Measurements from ENCODE around the gene PACRG. TPM values are rescaled to one million over a fixed set of nuclear protein-coding genes. Genes with fewer than 3 reads are reported as not detected.

PACRG gene
- polyA plus RNA-seq, 1 of the 3 experiments (the other 2 are of a cell fraction), result 0.56 TPM

GRCh38 chr6:163333038-163333437, 605.3 kb downstream of the PACRG start (continued):
- TF ChIP-seq REST (IDR thresholded peaks at IDR 0.05; ENCODE audit: low read depth, low read length) (no peak), SIN3A (IDR thresholded peaks at IDR 0.05; ENCODE audit: borderline replicate concordance, low read depth, low read length) (no peak), TCF12 (IDR thresholded peaks at IDR 0.05) (no peak), TEAD4 (IDR thresholded peaks at IDR 0.05; ENCODE audit: borderline replicate concordance, insufficient read depth) (no peak), YY1 (IDR thresholded peaks at IDR 0.05; ENCODE audit: low read depth) (no peak), FOSL2 (IDR thresholded peaks at IDR 0.05; ENCODE audit: borderline replicate concordance, low read depth) (no peak), POLR2AphosphoS5 (IDR thresholded peaks at IDR 0.05; ENCODE audit: low read depth, low read length) (no peak), MEF2A (IDR thresholded peaks at IDR 0.05; ENCODE audit: borderline replicate concordance, low read depth) (no peak), RFX5 (IDR thresholded peaks at IDR 0.05; ENCODE audit: low read length) (no peak), RCOR1 (IDR thresholded peaks at IDR 0.05; ENCODE audit: low read length) (no peak)

- Histone ChIP-seq H3K4me1 (ENCODE audit: control insufficient read depth in 1 of 2, insufficient read depth in 2 of 2, low read depth in 1 of 2, low read length in 1 of 2) (no peaks in the 10 kb centered on the region), H3K4me2 (no peak overlapping the region), H3K36me3 (replicated peaks in 1 of 2; ENCODE audit: control insufficient read depth in 1 of 2, insufficient read depth in 2 of 2, low read length in 1 of 2) (no peaks in the 10 kb centered on the region), H2AFZ (ENCODE audit: low read depth) (no peak overlapping the region), H3K79me2 (ENCODE audit: insufficient read depth) (no peaks in the 10 kb centered on the region), H3K9me2 (no peaks in the 10 kb centered on the region), H3K9ac (no peak overlapping the region), H4K20me1 (ENCODE audit: insufficient read depth) (no peaks in the 10 kb centered on the region), H3K4me3 (ENCODE audit: low read depth in 2 of 2, low read length in 1 of 2) (no peak overlapping the region), H3F3A (replicated peaks; ENCODE audit: insufficient read depth) (no peaks in the 10 kb centered on the region), H3K27me3 (ENCODE audit: insufficient read depth) (no peaks in the 10 kb centered on the region), H3K27ac (ENCODE audit: low read depth in 2 of 2, low read length in 1 of 2) (no peak overlapping the region), H3K9me3 (no peaks in the 10 kb centered on the region)
- CTCF ChIA-PET, result no interaction called here
- DNase-seq, result no peak
- 73% methylated on average over 18 of the region's 26 CpGs for WGBS (ENCODE audit: low lambda C conversion rate)
- TF ChIP-seq PBX3 (IDR thresholded peaks at IDR 0.05) (no peak), MEF2A (IDR thresholded peaks at IDR 0.05; ENCODE audit: borderline replicate concordance, low read depth) (no peak), TEAD4 (IDR thresholded peaks at IDR 0.05; ENCODE audit: borderline replicate concordance, insufficient read depth) (no peak), JUND (IDR thresholded peaks at IDR 0.05) (no peak), RCOR1 (IDR thresholded peaks at IDR 0.05; ENCODE audit: low read length) (no peak), MXI1 (IDR thresholded peaks at IDR 0.05; ENCODE audit: low read depth, low read length) (no peak), TCF12 (IDR thresholded peaks at IDR 0.05) (no peak), FOSL2 (IDR thresholded peaks at IDR 0.05; ENCODE audit: borderline replicate concordance, low read depth) (no peak), RAD21 (IDR thresholded peaks at IDR 0.05; ENCODE audit: low read length) (no peak), NFIC (IDR thresholded peaks at IDR 0.05; ENCODE audit: borderline replicate concordance) (no peak), TAF1 (IDR thresholded peaks at IDR 0.05; ENCODE audit: borderline replicate concordance, low read depth, low read length) (no peak)
- POLR2A ChIA-PET, result no interaction called here
Observed at GRCh38 chr6:163333701-163334663, 606.2 kb downstream of the PACRG start.
